CD4-positive, alpha-beta T cell treated with Interleukin-17A for 1 hour (primary cell): Measurements from ENCODE around the gene INSYN2A.

Experiments used
- DNase-seq: peaks from one replicate; pipeline ENCODE4 v3.0.0-alpha.2; 2020

The INSYN2A gene

DNA sequence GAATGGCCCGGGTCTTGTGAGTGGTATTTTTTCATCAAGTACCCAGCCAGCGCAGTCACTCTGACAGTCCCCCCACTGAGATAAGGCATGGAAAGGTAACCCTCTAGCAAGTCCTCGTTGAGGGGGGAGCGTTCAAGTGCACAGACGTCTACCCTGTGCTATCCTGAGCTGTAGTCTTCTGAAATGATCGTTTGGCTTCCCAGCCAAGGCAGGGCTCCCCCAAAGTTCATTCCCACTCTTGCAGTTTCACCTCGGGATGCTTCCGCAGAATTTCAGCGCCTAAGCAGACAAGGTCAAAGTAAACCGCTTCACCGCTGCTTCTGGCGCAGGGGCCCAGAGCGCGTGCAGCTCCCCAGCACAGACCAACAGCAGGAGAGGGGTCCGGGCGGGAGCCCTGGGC is 1.8 kb downstream of the INSYN2A start:
- DNase-seq, result no peak

- no peak for DNase-seq
Measured at GRCh38 chr10:127194111-127194510, 2.3 kb downstream of the INSYN2A start.

DNA sequence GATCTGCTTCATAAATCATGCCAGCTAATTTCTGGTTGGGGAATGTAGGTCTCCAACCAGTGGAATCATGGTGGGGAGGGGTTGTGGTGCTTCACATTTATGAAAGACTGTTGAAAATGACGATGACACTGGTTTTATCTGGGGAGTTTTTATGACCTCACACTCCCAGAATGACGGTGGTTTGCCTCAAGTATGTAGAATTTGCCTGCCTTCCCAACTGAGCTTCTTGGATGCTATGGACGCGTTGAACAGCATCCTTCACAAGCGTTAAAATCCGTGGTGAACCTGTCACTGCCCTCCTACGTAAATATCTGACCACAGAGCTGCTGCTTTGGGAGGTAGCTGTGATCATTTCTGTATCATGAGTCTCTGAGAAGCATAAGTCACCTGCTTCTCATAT is 3.3 kb downstream of the INSYN2A start:
- DNase-seq, result no peak

GRCh38 chr10:127190427-127190826 is 6.0 kb downstream of the INSYN2A start:
- no peak for DNase-seq

DNA sequence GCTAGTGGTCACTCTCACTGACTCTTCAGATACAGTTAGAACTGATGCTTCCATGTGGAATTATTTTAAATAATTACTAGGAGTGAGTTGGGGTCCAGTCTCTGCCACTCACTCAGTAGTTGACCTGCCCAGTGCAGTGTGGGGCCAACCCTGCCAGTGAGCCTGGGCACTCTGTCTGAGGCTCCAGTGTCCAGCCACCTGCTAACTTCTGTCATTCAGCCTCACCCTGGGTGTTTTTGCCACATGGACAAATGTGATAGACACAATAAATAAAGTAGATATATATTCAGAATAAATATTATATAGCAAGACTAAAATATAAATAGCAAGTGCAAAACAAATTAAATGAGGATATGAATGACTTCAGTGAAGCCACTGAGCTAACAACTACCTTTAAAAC is 7.2 kb downstream of the INSYN2A start:
- no peak for DNase-seq

GRCh38 chr10:127186813-127187212 is 9.6 kb downstream of the INSYN2A start:
- no peak for DNase-seq

- no peak for DNase-seq
Measured at GRCh38 chr10:127184582-127184981, 11.8 kb downstream of the INSYN2A start.

DNA sequence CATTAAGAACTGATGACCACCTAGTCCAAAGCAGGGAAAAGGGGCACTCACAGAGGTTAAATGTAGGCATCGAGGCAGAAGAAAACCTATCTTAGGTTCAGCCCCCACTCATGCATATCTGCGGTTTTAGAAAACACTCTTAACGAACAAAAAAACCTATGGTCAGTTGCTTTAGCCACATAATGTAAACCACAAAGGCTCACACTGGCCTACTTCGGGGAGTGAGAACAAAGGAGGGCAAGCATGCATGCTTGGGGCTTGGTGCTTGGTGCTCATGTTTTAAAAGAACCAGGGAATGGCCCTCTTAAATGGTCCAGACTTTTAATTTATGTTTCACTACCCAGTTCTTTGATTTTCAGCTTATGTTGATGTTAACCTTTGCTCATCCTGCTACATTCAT is 14.2 kb downstream of the INSYN2A start:
- DNase-seq, result no peak

DNA sequence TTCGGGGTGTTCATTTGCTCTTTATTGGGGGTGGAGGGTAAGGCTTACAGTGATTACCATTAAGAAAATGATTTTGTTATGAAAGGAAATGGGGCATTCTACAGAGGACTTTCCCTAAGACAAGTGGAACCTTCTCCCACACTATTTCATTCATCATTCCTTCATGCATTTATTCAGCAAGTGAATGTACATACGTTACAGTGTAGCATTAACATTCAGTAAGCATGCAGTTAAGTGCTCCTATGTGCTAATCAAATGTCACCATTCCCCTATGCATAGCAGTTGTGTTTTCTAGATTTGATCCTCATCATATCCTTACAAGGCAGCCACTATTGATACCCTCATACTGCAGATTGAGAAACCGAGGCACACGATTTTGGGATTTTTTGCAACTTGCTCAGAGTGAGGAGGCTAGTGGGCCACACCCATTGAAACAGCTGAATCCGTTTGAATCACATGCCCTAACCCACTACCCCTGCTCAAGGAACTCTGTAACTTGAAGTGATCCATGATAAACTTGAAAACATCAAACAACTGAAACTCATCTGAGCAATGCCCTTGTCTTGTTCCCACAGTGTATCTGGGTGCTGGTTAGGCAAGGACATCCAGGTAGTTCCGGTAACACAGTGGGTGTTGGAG is 16.7 kb downstream of the INSYN2A start:
- no peak for DNase-seq

GRCh38 chr10:127176649-127177048 is 19.7 kb downstream of the INSYN2A start:
- no peak for DNase-seq

- no peak for DNase-seq
Measured at GRCh38 chr10:127175357-127176110, 20.9 kb downstream of the INSYN2A start.

DNA sequence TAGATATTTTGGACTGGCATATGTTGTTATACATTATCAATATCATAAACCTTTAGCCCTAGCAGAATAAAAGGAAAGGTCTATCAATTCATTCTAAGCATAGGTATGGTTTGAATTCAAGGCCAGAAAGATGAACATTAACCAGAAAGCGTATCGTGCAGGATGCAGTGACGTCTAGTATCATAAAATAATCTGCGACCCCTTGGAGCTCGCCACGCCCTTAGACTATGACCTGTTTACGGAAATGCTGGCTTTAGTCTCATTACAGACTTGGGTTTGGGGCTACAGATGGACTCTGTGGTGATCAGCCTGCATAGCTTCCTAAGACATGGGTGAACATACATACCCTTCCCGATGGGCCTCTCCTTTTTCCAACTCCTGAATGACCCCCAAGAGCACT is 21.5 kb downstream of the INSYN2A start:
- DNase-seq, result no peak

DNA sequence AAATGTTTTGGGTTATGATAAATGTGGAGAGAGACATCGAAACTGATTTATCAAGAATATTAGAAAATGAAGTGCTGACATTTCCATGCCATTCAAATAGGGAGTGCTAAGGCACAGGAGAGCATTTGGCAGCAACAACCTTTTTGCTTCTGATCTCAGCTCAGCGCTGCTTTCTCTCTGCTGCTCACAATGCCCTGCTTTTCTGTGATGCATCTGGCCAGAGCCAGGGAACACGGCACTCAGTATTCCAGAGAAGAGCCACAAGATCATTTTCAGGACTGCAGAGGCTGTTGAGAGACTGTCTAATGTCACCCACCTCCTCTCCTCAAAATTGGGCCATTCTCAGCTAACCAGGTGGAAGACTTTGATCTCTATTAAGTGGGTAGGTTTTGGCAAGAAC is 28.1 kb downstream of the INSYN2A start:
- no peak for DNase-seq

DNA sequence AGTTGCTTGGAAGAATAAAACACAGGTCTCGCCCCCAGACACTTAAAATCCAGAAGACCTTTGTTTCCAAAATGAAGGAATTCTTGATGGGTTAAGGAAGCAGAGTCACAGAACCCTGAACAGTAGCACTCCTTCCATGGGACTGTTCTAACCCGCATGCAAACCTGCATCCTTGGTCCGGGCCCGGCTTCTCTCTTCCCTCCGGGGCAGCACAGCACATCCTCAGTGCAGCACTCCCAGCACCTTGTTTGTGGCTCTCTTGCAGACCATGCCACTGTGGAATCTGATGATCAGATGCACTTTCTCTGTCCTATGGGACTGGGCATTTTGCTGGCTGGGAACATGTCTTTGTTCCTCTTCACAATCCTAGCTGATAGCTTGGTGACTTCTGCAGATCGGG is 33.5 kb downstream of the INSYN2A start:
- no peak for DNase-seq

DNA sequence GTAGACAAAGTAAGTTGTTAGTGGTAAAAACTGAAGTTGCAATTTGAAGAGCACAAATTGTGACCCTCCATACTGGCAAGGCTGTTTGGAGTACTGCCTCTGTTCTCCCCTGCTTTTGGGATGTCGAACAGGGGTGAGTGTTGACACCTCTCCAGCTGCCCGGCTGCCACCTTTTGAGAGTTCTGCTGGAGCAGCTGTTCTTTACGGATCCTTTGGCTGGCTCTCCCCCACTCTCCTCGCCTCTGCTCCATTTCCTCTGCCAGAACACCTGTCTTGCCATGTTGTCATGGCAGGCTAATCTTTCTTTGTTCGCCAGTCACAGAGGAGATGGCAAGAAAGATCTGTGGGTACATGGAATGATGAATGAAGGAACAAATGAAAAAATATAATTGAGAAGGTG is 34.9 kb downstream of the INSYN2A start:
- DNase-seq, result no peak

GRCh38 chr10:127159648-127160245 is 36.6 kb downstream of the INSYN2A start:
- DNase-seq, result no peak

GRCh38 chr10:127158662-127159061 is 37.7 kb downstream of the INSYN2A start:
- DNase-seq, result no peak

DNA sequence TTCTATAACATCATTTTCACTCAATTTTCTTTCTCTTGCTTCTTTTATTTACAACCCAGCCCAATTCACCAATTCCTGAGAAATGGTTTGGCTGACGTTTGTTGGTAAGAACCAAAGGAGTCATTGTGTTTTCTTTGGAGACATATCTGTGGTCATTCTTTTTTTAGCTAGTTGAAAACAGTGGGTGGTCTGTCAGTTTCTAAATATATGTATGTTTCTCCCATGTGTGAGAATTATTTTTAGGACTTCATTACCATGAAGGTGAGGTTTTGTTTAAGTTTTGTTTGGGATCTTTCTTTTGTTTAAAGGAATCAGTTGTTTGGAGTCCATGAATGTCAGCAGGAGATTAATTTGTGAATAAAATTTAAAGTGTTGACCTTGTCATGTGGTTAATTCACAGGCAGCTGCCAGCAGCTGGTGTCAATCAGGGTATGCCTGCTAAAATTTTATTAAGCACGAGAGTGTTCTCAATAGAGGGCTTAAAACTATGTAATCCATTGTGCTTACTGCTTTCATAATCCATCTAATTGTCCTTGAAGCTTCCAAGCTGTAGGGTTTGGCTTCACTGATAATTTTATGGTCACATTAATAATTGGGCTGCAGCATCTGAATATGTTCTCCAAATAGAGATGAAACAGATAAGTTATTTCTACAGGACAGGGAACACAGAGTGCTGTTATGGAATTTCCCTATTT is 38.7 kb downstream of the INSYN2A start:
- no peak for DNase-seq

DNA sequence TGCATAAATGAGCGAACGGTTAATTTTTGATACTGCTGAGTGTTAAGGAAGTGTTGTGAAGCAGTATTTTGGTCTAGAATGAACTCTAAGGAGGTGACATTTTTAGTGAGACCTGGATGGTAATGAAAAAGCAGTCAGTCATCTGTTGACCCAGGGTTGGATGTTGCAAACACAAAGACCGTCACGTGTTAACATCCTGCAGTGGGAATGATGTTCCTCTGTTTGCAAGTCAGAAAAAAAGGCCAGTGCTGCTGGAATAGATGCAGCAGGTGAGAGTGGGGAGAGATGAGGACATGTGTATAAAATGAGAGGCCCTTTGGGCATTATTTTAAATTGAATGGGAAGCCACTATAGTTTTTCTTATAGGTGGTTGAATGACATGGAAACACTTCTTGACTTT is 39.3 kb downstream of the INSYN2A start:
- no peak for DNase-seq

DNA sequence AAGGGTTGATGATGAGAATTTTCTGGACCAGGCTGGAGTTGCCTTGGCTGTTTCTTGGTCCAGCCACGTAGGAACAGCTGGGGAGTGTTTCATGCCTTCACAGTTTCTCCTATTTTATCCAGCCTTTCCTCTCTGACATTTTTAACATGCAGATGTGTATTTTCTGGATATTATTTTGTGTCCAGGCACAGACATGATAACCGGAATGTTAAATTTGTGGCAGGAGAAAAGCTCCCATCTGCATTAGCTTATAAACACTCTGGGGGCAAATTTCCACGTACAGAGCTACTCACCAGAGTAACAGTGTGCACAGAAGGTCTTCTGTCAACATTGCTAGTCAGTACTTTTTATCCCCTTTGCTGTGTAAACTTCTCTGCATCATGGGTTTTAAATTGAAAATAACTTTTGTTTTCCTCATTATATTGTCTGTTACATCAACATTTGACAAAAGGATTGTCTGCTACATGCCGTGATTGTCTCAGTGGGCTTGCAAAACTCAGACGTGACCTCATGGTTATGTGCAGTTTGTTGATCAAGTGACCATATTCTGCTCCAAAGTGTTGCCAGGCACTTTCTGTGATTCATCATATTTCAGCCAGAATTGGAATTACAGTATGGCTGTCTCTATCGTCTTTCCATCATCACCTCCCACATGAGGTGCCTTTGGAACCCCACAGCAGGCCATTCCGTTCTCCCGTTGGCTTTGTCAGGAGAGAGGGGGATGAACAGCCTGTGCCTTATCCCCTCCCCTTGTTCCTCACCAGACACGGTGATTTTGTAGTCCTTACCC is 41.4 kb downstream of the INSYN2A start:
- no peak for DNase-seq

DNA sequence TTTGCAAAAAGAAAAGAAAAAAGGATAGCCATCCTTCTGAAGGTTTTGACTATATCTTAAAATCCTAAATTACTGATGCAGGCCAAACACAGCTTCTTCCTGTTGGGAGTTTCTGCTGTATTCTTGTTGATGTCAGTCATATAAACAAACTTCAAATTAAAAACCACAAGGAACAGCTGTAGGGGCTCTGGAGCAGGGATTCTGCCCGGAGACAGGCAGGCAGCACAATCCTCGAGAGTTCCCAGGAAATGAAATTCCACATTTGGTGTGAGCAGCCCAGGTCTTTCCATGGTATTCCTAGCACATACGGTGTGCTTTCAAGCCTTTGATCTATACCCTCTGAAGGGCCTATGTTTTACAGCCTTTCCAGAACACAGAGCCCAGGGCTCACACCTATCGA is 43.2 kb downstream of the INSYN2A start:
- no peak for DNase-seq

DNA sequence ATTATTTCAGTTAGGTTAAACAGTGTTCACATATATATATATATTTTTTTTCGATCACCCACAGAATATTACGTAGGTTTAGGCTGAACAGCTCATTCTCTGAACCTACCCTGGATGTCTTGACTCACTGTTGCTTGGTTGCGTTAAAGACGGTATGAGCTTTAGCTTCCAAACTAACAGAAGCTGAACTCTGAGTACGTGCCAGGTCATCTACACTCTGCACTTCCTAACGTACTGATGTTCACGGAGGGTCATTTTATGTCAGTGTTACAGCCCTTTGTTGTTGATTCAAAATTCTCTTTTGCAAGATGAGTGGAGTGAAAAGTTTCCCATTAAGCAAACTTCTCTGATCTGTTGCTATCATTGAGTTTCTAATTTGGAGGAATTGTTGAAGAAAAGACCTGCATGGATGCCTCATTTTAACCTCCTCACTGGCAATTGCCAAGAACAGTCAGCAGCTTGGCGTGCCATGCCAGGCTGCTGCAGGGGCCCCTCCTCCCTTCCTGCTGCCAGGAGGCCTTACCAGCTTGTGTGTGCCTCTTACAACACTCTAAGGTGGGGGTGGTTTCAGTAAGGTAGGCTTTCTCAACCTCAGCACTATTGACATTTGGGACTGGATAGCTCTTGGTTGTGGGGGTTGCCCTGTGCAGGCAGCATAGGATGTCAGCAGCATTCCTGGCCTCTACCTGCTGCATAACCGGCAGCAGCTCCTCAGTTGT is 44.3 kb downstream of the INSYN2A start:
- DNase-seq, result no peak
